GM18498 (cell line): ENCODE results near the gene PI4KA.

Experiments
- ATAC-seq: cut with Tn5 transposase; IDR thresholded peaks from one replicate; pipeline ENCODE4 v1.9.1; 2021; ENCODE audit warnings: mild to moderate bottlenecking, moderate library complexity; ENCODE audit not compliant: unreplicated experiment

The PI4KA gene

GRCh38 chr22:20881869-20882815 lies 23.5 kb upstream of the PI4KA start:
- no peak for ATAC-seq

DNA sequence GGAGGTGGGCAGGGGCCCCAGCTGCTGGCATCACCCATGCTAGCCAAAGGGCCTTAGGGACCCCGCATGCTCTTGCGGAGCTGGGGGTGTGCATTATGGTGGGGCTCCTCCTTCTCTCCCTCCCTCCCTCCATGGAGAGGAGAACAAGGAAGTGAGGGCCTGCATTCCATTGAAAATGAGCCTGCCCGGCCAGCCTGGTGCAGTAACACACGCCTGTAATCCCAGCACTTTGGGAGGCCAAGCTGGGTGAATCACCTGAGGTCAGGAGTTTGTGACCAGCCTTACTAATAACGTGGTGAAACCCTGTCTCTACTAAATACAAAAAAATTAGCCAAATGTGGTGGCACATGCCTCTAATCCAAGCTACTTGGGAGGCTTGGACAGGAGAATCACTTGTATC lies 22.6 kb upstream of the PI4KA start:
- ATAC-seq = no peak

DNA sequence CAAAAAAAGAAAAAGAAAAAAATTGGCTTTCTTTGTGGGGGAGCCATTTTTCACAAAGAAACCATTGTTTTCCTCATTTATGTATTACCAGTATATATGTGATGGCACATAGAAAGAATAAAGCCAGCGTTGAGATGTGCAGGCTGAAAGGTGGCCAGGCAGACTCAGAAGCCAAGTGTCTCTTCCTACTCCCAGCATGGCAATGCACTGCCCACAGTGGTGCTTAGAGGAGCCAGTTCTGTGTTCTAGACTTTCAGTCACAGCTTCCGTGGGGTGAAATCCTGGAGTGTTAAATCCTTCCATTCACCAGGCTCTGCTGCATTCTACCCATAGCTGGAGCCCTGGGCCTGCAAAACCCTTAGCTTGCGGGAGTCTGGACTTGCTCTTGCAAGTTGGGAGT lies 19.1 kb upstream of the PI4KA start:
- ATAC-seq = no peak

DNA sequence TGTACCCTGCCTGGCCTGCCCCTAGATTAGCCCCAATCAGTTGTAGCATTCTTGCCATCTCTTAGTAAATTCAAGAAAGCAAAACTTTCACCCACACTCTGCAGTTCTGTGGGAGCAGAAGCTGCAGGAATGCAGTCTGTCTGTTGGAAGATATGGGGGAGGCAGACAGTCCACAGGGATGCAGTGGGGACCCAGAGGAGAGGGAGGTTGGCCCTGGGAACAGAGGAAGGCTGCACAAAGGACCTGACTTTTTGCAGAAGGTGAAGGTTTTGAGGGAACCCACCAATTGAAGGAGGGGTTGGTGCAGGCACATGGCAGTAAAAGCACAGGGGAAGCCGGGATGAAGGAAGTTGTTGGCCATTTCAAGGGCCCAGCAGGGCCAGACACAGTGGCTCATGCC lies 16.7 kb upstream of the PI4KA start:
- ATAC-seq = no peak

DNA sequence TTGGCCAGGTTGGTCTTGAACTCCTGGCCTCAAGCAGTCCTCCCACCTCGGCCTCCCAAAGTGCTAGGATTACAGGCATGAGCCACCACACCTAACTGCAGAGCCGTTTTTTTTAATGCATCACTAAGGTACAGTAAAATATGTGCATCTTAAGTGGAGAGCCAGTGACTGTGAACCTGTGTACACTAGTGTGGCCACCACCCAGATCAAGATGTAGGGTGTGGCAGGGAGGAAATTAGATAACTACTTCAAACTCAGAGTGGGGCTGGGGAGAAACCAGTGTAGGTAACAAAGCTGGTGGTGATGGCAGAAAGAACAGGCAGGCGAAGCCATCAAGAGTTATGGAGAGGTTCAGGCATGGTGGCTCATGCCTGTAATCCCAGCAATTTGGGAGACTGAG lies 14.6 kb upstream of the PI4KA start:
- ATAC-seq = no peak

GRCh38 chr22:20869234-20869633 lies 10.6 kb upstream of the PI4KA start:
- no peak for ATAC-seq

DNA sequence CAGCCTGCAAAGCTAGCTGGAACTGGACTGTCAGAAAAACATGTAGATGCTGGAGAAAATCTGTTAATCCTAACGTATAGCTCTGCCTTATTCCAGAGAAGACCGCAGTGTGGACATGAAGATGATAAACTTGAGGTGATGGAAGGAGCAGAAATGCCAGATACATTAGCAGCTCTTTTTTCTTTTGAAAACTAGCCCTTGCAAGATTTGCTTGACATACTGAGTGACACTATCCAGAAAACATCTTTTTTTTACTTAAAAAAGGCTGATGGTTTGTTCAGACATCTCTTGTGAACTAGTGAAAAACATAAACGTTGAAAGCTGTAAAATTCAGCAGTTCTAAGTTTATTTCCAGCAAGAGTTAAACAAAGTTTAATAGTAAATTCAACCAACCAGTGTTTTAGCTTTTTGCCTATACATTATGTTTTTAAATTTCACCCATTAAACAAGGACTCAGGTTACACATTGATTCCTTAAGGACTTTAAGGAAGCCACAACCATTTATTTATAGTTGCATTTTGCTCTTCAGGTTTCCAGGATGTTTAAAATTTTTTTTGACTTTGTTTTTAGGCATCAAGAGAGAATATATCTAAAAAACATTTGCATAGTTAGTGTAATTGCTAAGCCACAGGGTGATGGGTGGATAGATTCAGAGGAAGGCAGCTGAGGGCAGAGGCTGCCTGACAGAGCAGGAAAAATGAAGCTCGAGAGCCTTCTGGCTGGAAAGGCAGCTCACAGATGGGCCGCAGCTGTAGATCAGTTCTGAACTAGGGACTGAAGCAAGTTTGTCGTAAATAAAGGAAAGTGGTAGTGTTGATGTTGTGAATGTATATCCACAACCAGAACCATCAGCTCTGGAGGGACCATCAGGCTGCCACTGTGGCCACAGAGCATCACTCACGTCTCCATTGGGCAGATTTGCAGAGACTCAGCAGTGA lies 9.7 kb upstream of the PI4KA start:
- no peak for ATAC-seq

DNA sequence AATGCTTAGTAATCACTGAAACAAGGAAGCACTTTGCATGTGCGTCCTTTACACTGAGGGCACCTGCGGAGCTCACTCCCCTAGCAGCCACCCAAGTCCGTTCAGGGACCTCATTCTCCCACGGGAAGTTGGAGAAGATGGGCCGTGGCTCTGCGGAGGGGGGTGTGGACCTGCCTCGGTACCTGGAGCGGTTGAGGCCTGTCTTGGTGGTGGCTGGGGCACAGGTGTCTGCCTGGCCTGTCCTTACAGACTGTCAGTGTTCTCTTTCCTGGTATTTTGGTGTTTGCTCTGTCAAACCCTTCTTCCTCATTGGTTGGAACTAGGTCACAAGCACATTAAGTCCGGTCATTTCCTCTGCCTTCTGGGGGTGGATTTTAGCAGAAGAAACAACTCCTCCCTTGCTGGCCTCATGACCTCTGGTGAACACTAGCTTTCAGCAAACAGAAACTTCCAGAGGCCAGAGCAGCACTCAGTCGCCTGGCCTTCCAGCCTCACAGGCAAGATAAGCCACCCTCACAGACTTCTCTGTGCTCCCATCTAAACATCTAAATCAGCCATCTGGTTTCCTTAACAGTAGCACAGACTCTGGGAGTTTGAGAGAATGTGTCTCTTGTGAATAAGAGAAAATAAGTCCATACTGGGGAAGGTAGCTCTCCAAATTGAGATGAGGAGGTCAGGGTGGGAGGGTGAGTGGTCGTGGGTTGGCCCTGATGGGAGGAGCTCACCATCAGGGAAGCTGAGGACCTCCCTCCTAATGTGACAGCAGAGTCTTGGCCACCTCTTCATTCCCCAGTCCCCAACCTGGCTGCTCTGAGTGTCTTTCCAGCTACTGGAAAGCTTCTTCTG lies 8.8 kb upstream of the PI4KA start:
- no peak for ATAC-seq

DNA sequence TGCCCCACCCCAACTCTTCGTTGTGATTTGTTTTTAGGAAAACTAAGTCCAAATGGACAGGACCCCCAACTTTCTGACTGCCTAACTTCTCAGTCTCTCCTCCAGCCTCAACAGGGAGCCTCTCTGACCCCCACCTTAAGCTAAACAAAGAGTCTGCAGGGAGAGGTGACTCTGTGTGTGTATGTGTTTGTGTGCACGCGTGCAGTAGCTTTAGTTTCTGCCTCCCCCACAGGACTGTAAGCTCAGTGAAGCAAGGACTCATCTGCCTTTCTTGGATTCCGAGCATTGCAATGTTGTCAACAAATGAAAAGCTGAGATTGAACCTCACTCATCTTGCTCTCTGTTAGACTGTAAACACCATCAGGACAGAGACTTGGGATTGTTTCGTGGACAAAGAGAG lies 8.1 kb upstream of the PI4KA start:
- ATAC-seq = no peak

GRCh38 chr22:20865875-20866445 lies 7.3 kb upstream of the PI4KA start:
- no peak for ATAC-seq

DNA sequence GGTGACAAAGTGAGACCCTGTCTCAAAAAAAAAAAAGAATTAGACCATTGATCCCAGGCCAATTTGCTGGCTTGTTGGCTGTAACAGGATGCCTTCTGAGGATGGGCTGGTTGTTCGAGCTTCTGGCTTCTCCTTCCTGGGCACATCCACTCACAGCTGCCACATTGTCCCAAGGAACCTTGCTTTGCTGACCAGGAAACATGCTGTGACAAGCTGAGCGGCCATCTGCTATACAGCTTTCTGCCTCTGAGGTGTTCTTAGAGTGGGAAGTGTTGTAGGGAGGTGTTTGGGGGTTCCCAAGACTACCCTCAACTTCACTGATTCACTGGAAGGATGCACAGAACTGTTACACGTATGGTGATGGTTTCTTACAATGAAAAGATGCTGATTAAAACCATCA lies 6.7 kb upstream of the PI4KA start:
- ATAC-seq = no peak

- ATAC-seq = no peak
Measured at GRCh38 chr22:20864186-20864908, 5.7 kb upstream of the PI4KA start.

- no peak for ATAC-seq
Measured at GRCh38 chr22:20863366-20863765, 4.8 kb upstream of the PI4KA start.

GRCh38 chr22:20862540-20862939 lies 3.9 kb upstream of the PI4KA start:
- no peak for ATAC-seq

DNA sequence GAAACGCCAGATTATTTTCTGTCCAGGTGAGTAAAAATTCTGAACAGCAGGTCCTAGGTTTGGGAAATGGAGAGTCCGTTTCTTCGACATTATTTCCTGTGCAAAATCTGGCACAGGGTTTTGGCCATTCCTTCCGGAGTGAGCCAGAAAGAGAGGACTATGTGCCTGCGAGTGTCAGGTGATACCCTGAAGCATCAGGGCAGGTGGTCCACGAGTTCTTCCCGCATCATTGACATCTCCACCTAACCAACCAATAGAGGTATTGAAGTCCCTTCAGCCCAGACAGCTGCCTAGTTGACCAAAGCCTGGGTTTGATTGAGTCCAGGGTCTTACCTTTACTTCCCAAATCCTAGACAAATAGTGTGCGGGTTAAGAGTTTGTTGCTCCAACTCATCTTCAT lies 1.0 kb upstream of the PI4KA start:
- no peak for ATAC-seq

DNA sequence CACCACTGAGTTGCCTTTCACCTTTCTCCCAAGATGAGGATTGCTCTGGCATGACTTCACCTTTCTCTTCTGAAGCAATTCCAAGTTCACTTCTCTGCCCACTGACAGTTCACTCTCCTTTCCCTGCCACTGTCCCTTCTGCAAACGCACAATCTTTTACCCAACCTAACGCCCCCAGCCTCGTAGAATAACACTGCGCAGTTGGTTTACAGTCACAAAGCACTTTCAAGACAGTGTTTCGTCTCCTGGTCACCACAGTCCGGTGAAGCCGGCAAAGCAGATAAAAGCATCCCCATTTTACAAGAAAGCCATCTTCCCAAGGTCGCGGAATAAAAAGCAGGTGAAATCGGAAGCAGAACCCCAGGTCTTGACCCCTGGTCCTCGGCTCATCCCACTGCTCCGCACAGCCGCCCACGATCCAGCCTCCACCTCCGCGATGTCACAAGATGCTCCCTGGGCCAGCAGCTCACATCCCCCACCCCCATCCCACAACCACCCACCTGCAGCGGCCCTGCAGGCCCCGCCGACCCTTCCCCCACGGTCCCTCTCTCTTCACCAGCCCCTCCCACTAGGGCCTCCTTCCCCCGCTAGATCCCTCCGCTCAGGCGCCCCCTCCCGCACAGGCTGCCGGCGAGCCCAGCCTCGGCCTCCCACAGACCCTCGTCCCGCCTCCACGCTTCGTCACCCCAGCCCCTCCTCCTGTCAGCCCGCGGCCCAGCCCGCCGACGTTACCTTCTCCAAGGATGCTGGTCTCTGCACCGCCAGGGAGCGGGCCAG lies 585 bp downstream of the PI4KA start:
- peak; percentile 47 for ATAC-seq

GRCh38 chr22:20857247-20857643 lies 1.4 kb downstream of the PI4KA start:
- ATAC-seq = no peak

DNA sequence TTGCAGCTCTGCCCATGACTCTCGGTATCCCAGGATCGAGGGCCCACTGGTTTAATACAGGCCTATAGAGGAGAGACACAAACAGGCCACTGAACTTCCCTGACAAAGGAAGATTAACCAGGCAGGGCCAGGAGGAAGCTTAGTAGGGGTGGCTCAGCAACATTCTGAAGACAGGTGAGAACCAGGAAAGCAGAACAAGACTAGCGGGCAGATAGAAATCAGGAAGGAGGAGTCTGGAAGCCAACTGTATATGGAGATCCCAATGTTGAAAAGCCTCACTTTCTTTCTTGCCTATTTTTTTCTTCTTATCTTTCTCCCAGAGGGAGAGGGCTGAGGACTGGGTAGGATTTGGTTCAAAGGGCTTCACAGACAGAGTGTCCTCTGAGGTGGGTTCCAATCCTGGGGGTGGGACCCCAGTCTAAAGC lies 5.4 kb downstream of the PI4KA start:
- no peak for ATAC-seq

GRCh38 chr22:20852503-20852902 lies 6.1 kb downstream of the PI4KA start:
- ATAC-seq = no peak
